HepG2 (cell line): ENCODE results near the gene EEF2. TPM values are rescaled to one million over a fixed set of nuclear protein-coding genes. Genes with fewer than 3 reads are reported as not detected.
"Not testable (repeated sequence)": the region's sequence is repeated elsewhere in the genome, so short reads cannot be mapped to it uniquely, and the experiment has no call there.

Source experiments
- ATAC-seq: fragments of 200-7000 bp; cut with Tn5 transposase; 3 replicates; pipeline ENCODE4 v1.9.1; 2020; ENCODE audit warnings: mild to moderate bottlenecking, moderate library complexity
- BruUV-seq: library from RNA; stranded (reverse); fragments of 400-500 nt; replicated peaks from 2 replicates; lab custom pipeline; 2021; lab: Mats Ljungman, UMichigan
- CTCF ChIA-PET: fragments of 300-600 bp; formaldehyde crosslinking; extraction: SDS; loops from one replicate; lab custom pipeline; 2021; ENCODE audit warnings: low total read pairs, inconsistent platforms, low intra/inter-chr PET ratio; lab: Yijun Ruan, JAX
- POLR2A ChIA-PET: fragments of 350-600 bp; sonication (Branson Sonifier 250); formaldehyde crosslinking; loops from one replicate; lab custom pipeline; 2020; ENCODE audit warnings: antibody characterized with exemption, inconsistent platforms; lab: Yijun Ruan, JAX
- DNase-seq: peaks from one replicate; pipeline ENCODE4 v3.0.0-alpha.2; 2015; ENCODE audit warnings: low spot score
- FAIRE-seq: peaks from 3 replicates; lab custom pipeline; 2011; peaks lifted over from hg19 to GRCh38; lab: Jason Lieb, UNC
- H2AFZ ChIP-seq: one replicate; pipeline ENCODE4 v1.6.1; 2011; ENCODE audit warnings: low read length, inconsistent platforms
- H3K27ac ChIP-seq: fragments of 300-600 bp; 3 replicates; pipeline ENCODE4 v1.8.0; 2011; ENCODE audit warnings: mixed run types, mild to moderate bottlenecking, mixed read lengths, low read length, inconsistent platforms; ENCODE audit not compliant: insufficient read depth; ENCODE audit errors: extremely low read length
- H3K27me3 ChIP-seq, 2 experiments: fragments of 200-600 bp in 1 of 2; 2 replicates in 1 of 2; 3 replicates in 1 of 2; pipeline versions ENCODE4 v1.6.0 to v1.8.0; 2011; ENCODE audit warnings: low read length in 2 of 2, mild to moderate bottlenecking in 2 of 2, moderate library complexity in 2 of 2, inconsistent platforms in 1 of 2; ENCODE audit not compliant: insufficient read depth in 2 of 2, control insufficient read depth in 1 of 2
- H3K36me3 ChIP-seq, 2 experiments: fragments of 200-600 bp in 1 of 2; replicated peaks in 1 of 2; 2 replicates in 1 of 2; 3 replicates in 1 of 2; pipeline versions ENCODE4 v1.5.1 to v1.8.0; 2011; ENCODE audit warnings: low read length in 2 of 2, inconsistent platforms in 1 of 2; ENCODE audit not compliant: insufficient read depth in 2 of 2, control insufficient read depth in 1 of 2
- H3K4me1 ChIP-seq: 2 replicates; pipeline ENCODE4 v1.5.1; 2012; ENCODE audit warnings: low read length, inconsistent platforms; ENCODE audit not compliant: insufficient read depth
- H3K4me2 ChIP-seq: 2 replicates; pipeline ENCODE4 v1.6.0; 2011; ENCODE audit warnings: low read depth, low read length, inconsistent platforms
- H3K4me3 ChIP-seq, 3 experiments: fragments of 200-600 bp in 1 of 3; sonication (generic), shearing (Covaris generic) in 1 of 3; replicated peaks in 1 of 3; 2 replicates each; pipeline ENCODE4 v1.5.1; 2011 to 2016; ENCODE audit warnings: low read length in 3 of 3, inconsistent platforms in 2 of 3, low read depth in 2 of 3, mild to moderate bottlenecking in 2 of 3, control low read depth in 1 of 3, mixed read lengths in 1 of 3; ENCODE audit not compliant: insufficient read depth in 1 of 3
- H3K79me2 ChIP-seq: one replicate; pipeline ENCODE4 v1.6.1; 2011; ENCODE audit warnings: low read length, inconsistent platforms; ENCODE audit not compliant: insufficient read depth
- H3K9ac ChIP-seq: 2 replicates; pipeline ENCODE4 v1.6.0; 2011; ENCODE audit warnings: mild to moderate bottlenecking, low read depth, low read length, inconsistent platforms; ENCODE audit not compliant: insufficient read depth
- H3K9me3 ChIP-seq: 2 replicates; pipeline ENCODE4 v1.5.1; 2012; ENCODE audit warnings: mild to moderate bottlenecking, low read length
- H4K20me1 ChIP-seq: 2 replicates; pipeline ENCODE4 v1.6.0; 2011; ENCODE audit warnings: inconsistent platforms, mild to moderate bottlenecking, low read length, moderate library complexity; ENCODE audit not compliant: insufficient read depth
- ARID5B ChIP-seq: IDR thresholded peaks from 2 replicates; pipeline ENCODE4 v1.4.0; 2020; ENCODE audit warnings: mild to moderate bottlenecking, missing genetic modification reagents
- GATAD2A ChIP-seq: IDR thresholded peaks from 2 replicates; pipeline ENCODE4 v1.6.1; 2016
- HNF1A ChIP-seq, 2 experiments: sonication (generic) in 1 of 2; formaldehyde crosslinking in 1 of 2; IDR thresholded peaks; 2 replicates each; pipeline versions ENCODE4 v1.4.0 to v1.6.1; 2016 to 2020; ENCODE audit warnings: borderline replicate concordance in 1 of 2, low read depth in 1 of 2, mild to moderate bottlenecking in 1 of 2, missing genetic modification reagents in 1 of 2
- HNF1B ChIP-seq: sonication (generic); formaldehyde crosslinking; IDR thresholded peaks from 2 replicates; pipeline ENCODE4 v1.5.1; 2020; ENCODE audit warnings: mild to moderate bottlenecking, moderate library complexity, missing genetic modification reagents
- MIXL1 ChIP-seq: IDR thresholded peaks from 2 replicates; pipeline ENCODE4 v1.6.1; 2016
- PAXIP1 ChIP-seq: sonication (generic); formaldehyde crosslinking; conservative IDR thresholded peaks from 2 replicates; pipeline ENCODE4 v1.4.0; 2020; ENCODE audit warnings: mild to moderate bottlenecking, missing genetic modification reagents, moderate library complexity
- SALL1 ChIP-seq: sonication (generic); formaldehyde crosslinking; IDR thresholded peaks from 2 replicates; pipeline ENCODE4 v1.8.0; 2022; ENCODE audit warnings: mild to moderate bottlenecking, missing genetic modification reagents
- ZNF652 ChIP-seq: IDR thresholded peaks from 2 replicates; pipeline ENCODE4 v1.6.1; 2016; ENCODE audit warnings: low read depth, borderline replicate concordance
- WGBS: methylation state at CpG from one replicate; pipeline ENCODE4 v1.1.6; 2017; ENCODE audit warnings: low lambda C conversion rate; 5-methylcytosine and 5-hydroxymethylcytosine counted together
- in situ Hi-C: cut with HindIII; loops from 2 replicates; pipeline ENCODE4 v1.10.0; 2017; ENCODE audit warnings: low pct_unique_long_range_greater_than_20kb; ENCODE audit not compliant: extremely low pct_ligation_motif_present
- intact Hi-C: fragments of 100-400 bp; cut with micrococcal nuclease; formaldehyde crosslinking; loops from one replicate; pipeline ENCODE4 v1.10.0; 2022; ENCODE audit not compliant: unreplicated experiment
- polyA plus RNA-seq, 8 experiments: library from polyadenylated mRNA; depleted of rRNA in 3 of 8; stranded (reverse) in 7 of 8; unstranded in 1 of 8; fragments of >200 nt; fragmentation: Illumina TruSeq in 4 of 8; extraction: Trizol in 4 of 8; gene quantifications; 2 replicates each; pipeline versions ENCODE4 v1.2.1 to v1.2.3, GENCODE V29; 2011 to 2016; ENCODE audit warnings: low read depth in 4 of 8, missing spikeins in 1 of 8, mixed read lengths in 1 of 8; ENCODE audit not compliant: insufficient read depth in 1 of 8
- total RNA-seq, 5 experiments: library from RNA; depleted of rRNA; stranded (reverse); fragments of >200 nt; fragmentation: Illumina TruSeq; extraction: Trizol; gene quantifications; 2 replicates each; pipeline ENCODE4 v1.2.3, GENCODE V29; 2016; ENCODE audit warnings: low read depth in 1 of 5

The EEF2 gene
- total and polyA plus RNA-seq, 2 of the 13 experiments (the other 11 are each of a cell fraction or from before 2014, with no cell fraction given), result 1,441 to 1,777 TPM

- CTCF ChIA-PET; POLR2A ChIA-PET; FAIRE-seq; H3K27me3 ChIP-seq; H4K20me1 ChIP-seq; intact Hi-C loops; ATAC-seq; H3K4me3 ChIP-seq; BruUV-seq; H3K27ac ChIP-seq; DNase-seq; H2AFZ ChIP-seq; in situ Hi-C loops; H3K79me2 ChIP-seq; H3K9me3 ChIP-seq; H3K36me3 ChIP-seq; TF ChIP-seq HNF1A (IDR thresholded peaks at IDR 0.05; ENCODE audit: low read depth): not testable (repeated sequence)
- Histone ChIP-seq H3K9ac (peak overlapping the region; percentile 15; the same call in 1 of the 2 replicates), H3K4me1 (peaks cover 39% of the 10 kb centered on the region), H3K4me2 (peak overlapping the region; percentile 36)
- WGBS, result 24% methylated on average over 15 of the region's 29 CpGs
- TF ChIP-seq MIXL1 (CRISPR knock-in tag) (0 out of 2 replicates have a peak, but pooled peaks have one; percentile 45), HNF1A (CRISPR knock-in tag; IDR thresholded peaks at IDR 0.05; ENCODE audit: borderline replicate concordance) (0 out of 2 replicates have a peak, but pooled peaks have one; percentile 43), GATAD2A (0 out of 2 replicates have a peak, but pooled peaks have one; percentile 27), PAXIP1 (CRISPR knock-in tag) (peak; percentile 23; the same call in 1 of the 2 replicates), ZNF652 (CRISPR knock-in tag) (peak; percentile 87), SALL1 (CRISPR knock-in tag) (peak; percentile 27; the same call in 1 of the 2 replicates), HNF1B (peak; percentile 67), ARID5B (peak; percentile 44; the same call in 1 of the 2 replicates)
These were observed 13.6 kb upstream of the EEF2 start for GRCh38 chr19:3998667-3999412.
